Ishikawa (cell line): ENCODE data around the gene GNG12.

Experiments used
- RAD21 ChIP-seq: IDR thresholded peaks from 2 replicates; pipeline ENCODE4 v1.6.1; 2012; ENCODE audit warnings: low read depth
- TCF12 ChIP-seq: IDR thresholded peaks from 2 replicates; pipeline ENCODE4 v1.6.1; 2012; ENCODE audit warnings: low read depth

GRCh38 chr1:67741736-67742135 is 91.5 kb downstream of the GNG12 start:
- TF ChIP-seq TCF12 = no peak
- TF ChIP-seq RAD21 = no peak
